GM21528 (cell line): ENCODE data around the gene PM20D2.
"Not testable (repeated sequence)": the region's sequence is repeated elsewhere in the genome, so short reads cannot be mapped to it uniquely, and the experiment has no call there.

Source experiments
- ATAC-seq: cut with Tn5 transposase; IDR thresholded peaks from one replicate; pipeline ENCODE4 v1.9.1; 2021; ENCODE audit warnings: mild to moderate bottlenecking, moderate library complexity; ENCODE audit not compliant: unreplicated experiment, low FRiP score

PM20D2 gene, protein sequence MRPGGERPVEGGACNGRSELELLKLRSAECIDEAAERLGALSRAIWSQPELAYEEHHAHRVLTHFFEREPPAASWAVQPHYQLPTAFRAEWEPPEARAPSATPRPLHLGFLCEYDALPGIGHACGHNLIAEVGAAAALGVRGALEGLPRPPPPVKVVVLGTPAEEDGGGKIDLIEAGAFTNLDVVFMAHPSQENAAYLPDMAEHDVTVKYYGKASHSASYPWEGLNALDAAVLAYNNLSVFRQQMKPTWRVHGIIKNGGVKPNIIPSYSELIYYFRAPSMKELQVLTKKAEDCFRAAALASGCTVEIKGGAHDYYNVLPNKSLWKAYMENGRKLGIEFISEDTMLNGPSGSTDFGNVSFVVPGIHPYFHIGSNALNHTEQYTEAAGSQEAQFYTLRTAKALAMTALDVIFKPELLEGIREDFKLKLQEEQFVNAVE

DNA sequence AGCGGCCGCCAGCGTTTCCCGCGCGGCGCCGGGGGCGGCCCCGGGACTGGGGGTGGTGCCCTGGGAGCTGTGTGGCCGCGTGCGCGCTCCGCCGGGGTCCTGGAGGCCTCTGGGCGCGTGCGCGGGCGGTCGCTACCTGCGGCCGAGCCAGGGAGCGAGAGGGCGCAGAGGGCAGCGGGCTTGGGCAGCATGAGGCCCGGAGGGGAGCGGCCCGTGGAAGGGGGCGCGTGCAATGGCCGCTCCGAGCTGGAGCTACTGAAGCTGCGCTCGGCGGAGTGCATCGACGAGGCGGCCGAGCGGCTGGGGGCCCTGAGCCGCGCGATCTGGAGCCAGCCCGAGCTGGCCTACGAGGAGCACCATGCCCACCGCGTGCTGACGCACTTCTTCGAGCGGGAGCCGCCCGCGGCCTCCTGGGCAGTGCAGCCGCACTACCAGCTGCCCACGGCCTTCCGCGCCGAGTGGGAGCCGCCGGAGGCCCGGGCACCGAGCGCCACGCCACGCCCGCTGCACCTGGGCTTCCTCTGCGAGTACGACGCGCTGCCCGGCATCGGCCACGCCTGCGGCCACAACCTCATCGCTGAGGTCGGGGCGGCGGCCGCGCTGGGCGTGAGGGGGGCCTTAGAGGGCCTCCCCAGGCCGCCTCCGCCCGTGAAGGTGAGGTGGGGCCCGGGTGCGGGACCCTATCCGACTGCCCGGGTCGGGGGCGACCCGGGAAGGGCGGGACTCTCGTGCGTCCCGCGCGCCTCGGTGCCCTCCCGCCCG lies at the start of gene PM20D2:
Gene PM20D2, plus strand, starts transcription at position 100 of the 762 bp plus-strand sequence. Its CDS starts 90 bp downstream, at position 190.
- ATAC-seq: peak; percentile 67

DNA sequence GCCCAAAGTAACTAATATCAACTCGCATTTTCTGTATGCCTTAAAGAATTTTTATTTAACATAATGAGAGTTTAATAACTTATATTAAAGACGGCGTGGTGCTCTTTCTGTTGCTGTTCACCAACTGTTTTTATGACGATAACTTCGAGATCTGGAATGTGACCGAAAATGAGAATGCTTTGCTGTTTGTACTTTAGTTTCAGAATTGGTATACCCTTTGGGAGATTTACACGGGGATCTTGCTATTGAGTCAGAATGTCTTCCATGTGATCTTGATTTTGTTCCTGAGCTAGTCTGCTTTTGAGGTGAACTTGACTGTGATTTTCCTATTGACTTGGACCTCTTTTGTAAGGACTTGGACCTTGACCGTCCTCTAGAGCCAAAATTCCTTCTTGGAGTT lies 47.4 kb upstream of the PM20D2 start:
- ATAC-seq: no peak

GRCh38 chr6:89100114-89100513 lies 45.7 kb upstream of the PM20D2 start:
- ATAC-seq: no peak

- ATAC-seq: no peak
Measured at GRCh38 chr6:89110284-89110683, 35.6 kb upstream of the PM20D2 start.

DNA sequence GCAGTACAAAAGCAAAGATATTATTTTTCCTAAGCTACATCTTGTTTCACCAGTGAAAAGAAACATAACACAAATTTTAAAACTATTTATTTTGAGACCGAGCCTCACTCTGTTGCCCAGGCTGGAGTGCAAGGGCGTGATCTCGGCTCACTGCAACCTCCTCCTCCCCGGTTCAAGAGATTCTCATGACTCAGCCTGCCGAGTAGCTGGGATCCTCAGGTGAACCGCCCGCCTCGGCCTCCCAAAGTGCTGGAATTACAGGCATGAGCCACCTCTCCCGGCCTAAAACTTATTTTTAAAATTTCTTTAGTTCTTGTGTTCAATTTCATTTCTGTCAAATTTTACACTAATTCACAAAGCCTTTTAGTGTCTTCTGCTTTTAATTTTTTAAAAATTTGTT lies 33.9 kb upstream of the PM20D2 start:
- ATAC-seq: no peak

- no peak for ATAC-seq
Measured at GRCh38 chr6:89116702-89117101, 29.2 kb upstream of the PM20D2 start.

- ATAC-seq: no peak
Measured at GRCh38 chr6:89117211-89118108, 28.4 kb upstream of the PM20D2 start, which contains the start of gene SRSF12. Gene SRSF12 (minus strand): TSS chr6:89118071. CDS start chr6:89117887, 184 bp downstream.

DNA sequence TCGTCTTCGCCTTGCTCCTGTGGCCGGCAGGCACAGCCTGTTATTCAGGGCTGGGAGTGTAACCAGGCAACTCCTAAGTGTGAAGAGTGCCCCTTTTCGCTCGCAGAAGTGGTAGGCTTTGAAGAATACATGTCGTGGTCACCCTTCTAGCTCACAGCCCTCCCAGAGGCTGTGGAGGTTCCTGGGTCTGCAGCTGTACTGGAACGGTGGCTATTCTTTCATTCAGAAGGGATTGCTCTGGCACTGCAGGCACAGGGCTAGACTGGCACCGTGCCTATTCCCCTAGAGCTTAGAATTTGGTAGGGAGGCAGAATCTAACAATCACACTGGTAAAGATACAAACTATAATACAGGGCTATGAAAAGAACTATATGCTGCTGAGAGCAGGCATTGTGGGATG lies 26.9 kb upstream of the PM20D2 start:
- no peak for ATAC-seq

DNA sequence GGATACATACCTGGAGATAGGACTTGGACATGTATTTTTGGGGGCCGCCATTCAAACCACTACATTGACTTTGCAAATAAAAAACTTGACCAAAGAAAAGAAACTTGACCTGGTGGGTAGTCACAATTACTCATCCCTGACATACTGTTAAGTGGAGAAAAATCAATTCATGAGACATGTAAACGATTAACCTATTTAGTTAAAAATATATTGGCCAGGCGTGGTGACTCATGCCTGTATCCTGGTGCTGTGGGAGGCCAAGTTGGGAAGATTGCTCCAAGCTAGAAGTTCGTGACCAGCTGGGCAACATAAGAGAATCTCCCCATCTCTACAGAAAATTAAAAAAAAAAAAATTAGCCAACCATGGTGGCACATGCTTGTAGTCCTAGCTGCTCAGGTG lies 25.5 kb upstream of the PM20D2 start:
- ATAC-seq: no peak

GRCh38 chr6:89121934-89122333 lies 23.9 kb upstream of the PM20D2 start:
- no peak for ATAC-seq

DNA sequence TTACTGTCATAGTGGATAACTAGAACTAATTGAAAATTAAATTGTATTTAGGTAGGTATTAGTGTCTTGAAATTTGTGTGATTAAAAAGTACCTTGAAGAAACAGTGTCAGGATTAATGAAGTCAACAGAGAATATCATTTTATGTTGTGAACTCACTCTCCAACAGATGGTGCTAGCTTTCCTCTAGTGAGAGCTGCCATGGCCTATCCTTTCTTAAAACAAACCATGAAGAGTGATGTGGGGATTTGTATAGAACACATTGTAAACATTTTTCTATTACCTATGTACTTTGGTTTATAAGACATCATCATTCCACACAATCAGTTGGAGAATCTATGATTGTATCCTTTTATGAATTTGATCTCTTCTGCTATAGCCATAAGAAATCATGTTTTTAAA lies 23.2 kb upstream of the PM20D2 start:
- ATAC-seq: no peak

- not testable (repeated sequence) for ATAC-seq
Measured at GRCh38 chr6:89128256-89128671, 17.6 kb upstream of the PM20D2 start.

GRCh38 chr6:89131599-89131998 lies 14.3 kb upstream of the PM20D2 start:
- ATAC-seq: no peak

DNA sequence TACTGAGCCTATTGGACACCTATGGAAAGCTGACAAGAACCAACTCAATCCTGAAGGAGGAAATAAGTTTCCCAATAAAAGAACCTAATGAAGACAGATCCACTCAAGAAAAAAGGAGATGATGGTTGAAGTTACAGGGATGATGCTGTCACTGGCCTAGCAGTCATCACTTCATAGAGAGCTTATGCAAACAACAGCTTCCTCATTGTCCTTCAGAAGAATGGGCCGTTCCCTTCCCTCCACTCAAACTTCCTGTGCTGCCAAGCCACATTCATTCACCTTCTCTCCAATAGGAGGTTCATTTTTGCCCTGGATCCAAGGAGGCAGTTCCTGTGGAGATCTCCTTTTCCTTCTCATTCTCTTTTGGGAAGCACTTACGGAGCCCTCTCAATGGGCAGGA lies 13.8 kb upstream of the PM20D2 start:
- no peak for ATAC-seq

DNA sequence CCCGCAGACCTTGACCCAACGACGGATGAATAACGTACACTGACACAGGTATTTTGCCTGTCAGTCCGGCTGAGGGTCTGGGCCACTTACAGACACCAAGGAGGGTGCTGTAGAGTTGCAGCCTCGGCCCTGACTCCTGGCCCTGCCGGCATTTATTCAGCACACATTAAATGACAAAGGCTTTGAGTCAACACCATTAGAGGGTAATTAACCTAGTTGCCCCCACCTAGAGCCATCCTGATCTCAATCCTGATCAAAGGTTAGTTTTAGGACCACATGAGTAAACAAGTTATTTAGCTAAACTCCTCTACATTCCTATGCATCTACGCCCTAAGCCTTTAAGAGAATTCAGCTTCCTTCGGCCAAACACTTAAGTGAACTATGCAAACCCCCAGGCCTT lies 11.9 kb upstream of the PM20D2 start:
- ATAC-seq: no peak

GRCh38 chr6:89134723-89135122 lies 11.1 kb upstream of the PM20D2 start:
- no peak for ATAC-seq

- no peak for ATAC-seq
Measured at GRCh38 chr6:89138173-89138572, 7.7 kb upstream of the PM20D2 start.

- no peak for ATAC-seq
Measured at GRCh38 chr6:89139509-89140346, 6.1 kb upstream of the PM20D2 start.

DNA sequence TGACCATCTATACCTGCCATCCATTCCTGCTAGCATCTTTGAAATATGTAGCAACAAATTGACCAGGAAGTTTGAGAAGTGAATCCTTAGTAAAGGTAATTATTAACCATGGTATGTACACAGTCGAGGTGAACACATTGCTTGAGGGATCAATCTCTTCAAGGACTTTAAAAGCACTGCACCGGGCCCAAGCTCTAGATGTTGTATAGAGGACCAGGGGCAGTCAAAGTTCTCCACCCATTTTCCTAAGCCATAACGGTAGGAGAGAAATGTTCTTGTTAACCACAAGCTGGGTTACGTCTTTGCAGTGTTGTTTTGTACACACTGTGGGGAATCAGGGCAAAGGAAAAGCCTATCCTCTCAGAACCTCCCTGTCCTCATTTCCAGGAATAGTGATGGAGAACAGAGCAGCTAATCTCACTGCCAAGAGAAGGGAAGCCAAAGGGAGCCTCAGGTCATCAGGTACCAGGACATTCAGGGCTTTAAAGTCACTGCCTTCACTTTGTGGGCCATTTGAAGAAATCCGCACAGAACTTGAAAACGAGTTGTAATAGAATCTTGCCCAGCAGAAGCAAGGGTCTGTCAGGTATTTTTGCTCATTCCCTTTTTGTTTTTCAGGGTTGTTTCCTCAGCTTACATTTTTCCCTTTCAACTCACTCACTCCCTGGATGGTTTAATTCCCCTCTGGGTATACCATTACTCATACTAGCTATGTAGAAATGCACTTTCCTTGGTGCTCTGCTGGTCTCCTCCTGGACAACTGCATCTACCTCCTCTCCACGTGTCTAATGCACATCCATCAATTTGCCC lies 5.3 kb upstream of the PM20D2 start:
- no peak for ATAC-seq
